T-cell (primary cell): Measurements from ENCODE around the gene ASAP2. TPM values are rescaled to one million over a fixed set of nuclear protein-coding genes. Genes with fewer than 3 reads are reported as not detected.

Experiments used
- ATAC-seq, 4 experiments: fragments of 200-7000 bp in 3 of 4; fragments of 150-1000 bp in 1 of 4; cut with Tn5 transposase; replicated peaks in 1 of 4; 1 replicate in 3 of 4; 2 replicates in 1 of 4; pipeline ENCODE4 v1.10.0; 2021; ENCODE audit warnings: moderate library complexity in 3 of 4, mild to moderate bottlenecking in 2 of 4, moderate number of reproducible peaks in 1 of 4
- CTCF ChIA-PET, 2 donors: fragments of 300-600 bp; sonication (Branson Sonifier 250); formaldehyde crosslinking; loops; one replicate each; lab custom pipeline; 2022; ENCODE audit warnings: antibody characterized with exemption in 2 of 2; lab: Charles Lee
- POLR2A ChIA-PET, 2 donors: fragments of 300-600 bp; sonication (Branson Sonifier 250); formaldehyde crosslinking; loops; one replicate each; lab custom pipeline; 2022; ENCODE audit warnings: antibody characterized with exemption in 2 of 2; lab: Charles Lee
- DNase-seq, 35 experiments: peaks; one replicate each; pipeline versions ENCODE4 v3.0.0 to v3.0.0-alpha.2; 2013 to 2023
- H3K27ac ChIP-seq: one replicate; pipeline ENCODE4 v1.5.1; 2013; ENCODE audit warnings: low read length
- H3K27me3 ChIP-seq, 2 experiments: replicated peaks in 1 of 2; 1 replicate in 1 of 2; 2 replicates in 1 of 2; pipeline versions ENCODE4 v1.6.1 to v1.7.0; 2013; ENCODE audit warnings: low read length in 1 of 2, mixed read lengths in 1 of 2; ENCODE audit not compliant: control insufficient read depth in 2 of 2, insufficient read depth in 2 of 2; ENCODE audit errors: extremely low read depth in 1 of 2
- H3K36me3 ChIP-seq, 2 donors: 1 replicate in 1 of 2; 2 replicates in 1 of 2; pipeline versions ENCODE4 v1.6.1 to v1.7.0; 2013; ENCODE audit warnings: low read length in 1 of 2; ENCODE audit not compliant: control insufficient read depth in 2 of 2, insufficient read depth in 1 of 2; ENCODE audit errors: extremely low read depth in 1 of 2
- H3K4me1 ChIP-seq, 2 experiments: 1 replicate in 1 of 2; 2 replicates in 1 of 2; pipeline versions ENCODE4 v1.6.1 to v1.7.0; 2013; ENCODE audit warnings: low read length in 2 of 2, mixed read lengths in 1 of 2; ENCODE audit not compliant: insufficient read depth in 2 of 2, control insufficient read depth in 1 of 2; ENCODE audit errors: extremely low read depth in 1 of 2
- H3K4me3 ChIP-seq, 2 donors: 1 replicate in 1 of 2; 2 replicates in 1 of 2; pipeline versions ENCODE4 v1.5.1 to v1.7.0; 2013; ENCODE audit warnings: mild to moderate bottlenecking in 2 of 2, low read length in 1 of 2, moderate library complexity in 1 of 2; ENCODE audit not compliant: control insufficient read depth in 1 of 2; ENCODE audit errors: extremely low read depth in 1 of 2
- H3K9me3 ChIP-seq: 2 replicates; pipeline ENCODE4 v1.7.0; 2013
- H3K27ac Mint-ChIP-seq, 2 donors: one replicate each; pipeline ENCODE4 v1.8.0; 2020 to 2021; ENCODE audit warnings: mild to moderate bottlenecking in 2 of 2, mixed read lengths in 2 of 2
- H3K27me3 Mint-ChIP-seq, 2 donors: one replicate each; pipeline ENCODE4 v1.8.0; 2021 to 2022; ENCODE audit warnings: mixed read lengths in 2 of 2
- H3K36me3 Mint-ChIP-seq: one replicate; pipeline ENCODE4 v1.8.0; 2021; ENCODE audit warnings: mixed read lengths
- H3K4me1 Mint-ChIP-seq, 3 donors: one replicate each; pipeline ENCODE4 v1.8.0; 2020 to 2022; ENCODE audit warnings: mixed read lengths in 3 of 3, mild to moderate bottlenecking in 1 of 3
- H3K4me3 Mint-ChIP-seq, 3 donors: one replicate each; pipeline ENCODE4 v1.8.0; 2020 to 2022; ENCODE audit warnings: mild to moderate bottlenecking in 3 of 3, mixed read lengths in 3 of 3, moderate library complexity in 3 of 3
- H3K9me3 Mint-ChIP-seq, 3 donors: one replicate each; pipeline ENCODE4 v1.8.0; 2020 to 2022; ENCODE audit warnings: mixed read lengths in 3 of 3
- WGBS: methylation state at CpG from one replicate; pipeline ENCODE4 v1.1.5; 2013; ENCODE audit warnings: missing lambda C conversion rate; ENCODE audit not compliant: insufficient coverage; 5-methylcytosine and 5-hydroxymethylcytosine counted together
- total RNA-seq, 35 experiments: library from RNA in 6 of 35; stranded (reverse) in 6 of 35; fragments of 120-200 nt in 1 of 35; gene quantifications; one replicate each; pipeline versions ENCODE4 v1.2.1 to v1.2.4 and lab custom pipeline; 2013 to 2026

The ASAP2 gene
- total RNA-seq, 5 donors from 2014 or later (not counting 1 experiment from before 2014, with no cell fraction given) = 0.10 to 0.38 (median 0.27) TPM; not detected in 1

- peaks cover 14% of the 10 kb centered on the region in 2 donors for H3K27me3 Mint-ChIP-seq
- DNase-seq = no peak
Observed at GRCh38 chr2:9220201-9220600, 13.6 kb downstream of the ASAP2 start.

GRCh38 chr2:9221223-9221622 lies 14.6 kb downstream of the ASAP2 start:
- no CpG with 5 or more reads among the region's 1 CpG for WGBS
- POLR2A ChIA-PET = no interaction called here

More at GRCh38 chr2:9220201-9220600, 13.6 kb downstream of the ASAP2 start:
- no peaks in the 10 kb centered on the region for H3K36me3 Mint-ChIP-seq
- ATAC-seq = no peak
- CTCF ChIA-PET = no interaction called here
- H3K9me3 Mint-ChIP-seq = no peaks in the 10 kb centered on the region
- no peaks in the 10 kb centered on the region for H3K4me1 ChIP-seq
- H3K9me3 ChIP-seq = no peaks in the 10 kb centered on the region
- no peak overlapping the region for H3K4me3 ChIP-seq
- H3K4me1 Mint-ChIP-seq = peaks cover 0 to 12% (median 0%) of the 10 kb centered on the region in 3 donors
- POLR2A ChIA-PET = no interaction called here
- no peaks in the 10 kb centered on the region for H3K36me3 ChIP-seq
- no peak overlapping the region for H3K4me3 Mint-ChIP-seq
- peaks cover 0 to 10% of the 10 kb centered on the region in 2 experiments for H3K27me3 ChIP-seq
- H3K27ac Mint-ChIP-seq = no peak overlapping the region
- no peak overlapping the region for H3K27ac ChIP-seq

GRCh38 chr2:9222239-9222892 lies 15.8 kb downstream of the ASAP2 start:
- no peak for ATAC-seq
- Mint-ChIP-seq H3K36me3 (no peaks in the 10 kb centered on the region), H3K27ac (no peak overlapping the region), H3K27me3 (peaks cover 17 to 21% of the 10 kb centered on the region in 2 donors), H3K4me1 (peaks cover 0 to 1% (median 0%) of the 10 kb centered on the region in 3 donors), H3K4me3 (no peak overlapping the region), H3K9me3 (no peaks in the 10 kb centered on the region)
- POLR2A ChIA-PET = no interaction called here
- DNase-seq = no peak
- H3K27me3 ChIP-seq = peaks cover 0 to 15% of the 10 kb centered on the region in 2 experiments
- H3K4me1 ChIP-seq = no peaks in the 10 kb centered on the region
- WGBS = 99% methylated on average over 6 of the region's 9 CpGs
- no peak overlapping the region for H3K27ac ChIP-seq
- CTCF ChIA-PET = no interaction called here
- no peaks in the 10 kb centered on the region for H3K9me3 ChIP-seq
- no peaks in the 10 kb centered on the region for H3K36me3 ChIP-seq
- H3K4me3 ChIP-seq = no peak overlapping the region

More at GRCh38 chr2:9221223-9221622, 14.6 kb downstream of the ASAP2 start:
- Histone ChIP-seq H3K9me3 (no peaks in the 10 kb centered on the region), H3K27ac (no peak overlapping the region), H3K4me3 (no peak overlapping the region), H3K27me3 (peaks cover 0 to 15% of the 10 kb centered on the region in 2 experiments), H3K36me3 (no peaks in the 10 kb centered on the region), H3K4me1 (no peaks in the 10 kb centered on the region)
- CTCF ChIA-PET = no interaction called here
- ATAC-seq (no peak), DNase-seq (no peak)
- Mint-ChIP-seq H3K27ac (no peak overlapping the region), H3K4me3 (no peak overlapping the region), H3K36me3 (no peaks in the 10 kb centered on the region), H3K4me1 (peaks cover 0 to 6% (median 0%) of the 10 kb centered on the region in 3 donors), H3K27me3 (peaks cover 16 to 23% of the 10 kb centered on the region in 2 donors), H3K9me3 (no peaks in the 10 kb centered on the region)

- no peaks in the 10 kb centered on the region for H3K4me1 ChIP-seq
- no peak overlapping the region for H3K27ac ChIP-seq
- H3K36me3 ChIP-seq = no peaks in the 10 kb centered on the region
- WGBS = no CpG with 5 or more reads among the region's 2 CpGs
- no peaks in the 10 kb centered on the region for H3K9me3 ChIP-seq
- H3K4me3 ChIP-seq = no peak overlapping the region
- H3K4me3 Mint-ChIP-seq = no peak overlapping the region
- H3K27ac Mint-ChIP-seq = no peak overlapping the region
- POLR2A ChIA-PET = no interaction called here
- no peak for DNase-seq
- H3K36me3 Mint-ChIP-seq = no peaks in the 10 kb centered on the region
- ATAC-seq = no peak
- H3K27me3 ChIP-seq = peaks cover 0 to 15% of the 10 kb centered on the region in 2 experiments
- CTCF ChIA-PET = no interaction called here
- H3K9me3 Mint-ChIP-seq = no peaks in the 10 kb centered on the region
- H3K27me3 Mint-ChIP-seq = peaks cover 18 to 20% of the 10 kb centered on the region in 2 donors
- H3K4me1 Mint-ChIP-seq = no peaks in the 10 kb centered on the region
Observed at GRCh38 chr2:9222893-9223287, 16.3 kb downstream of the ASAP2 start.

- Mint-ChIP-seq H3K4me3 (no peak overlapping the region), H3K27me3 (peaks cover 19 to 28% of the 10 kb centered on the region in 2 donors), H3K36me3 (no peaks in the 10 kb centered on the region), H3K9me3 (no peaks in the 10 kb centered on the region), H3K27ac (no peak overlapping the region), H3K4me1 (no peaks in the 10 kb centered on the region)
- H3K9me3 ChIP-seq = no peaks in the 10 kb centered on the region
- no peak overlapping the region for H3K27ac ChIP-seq
- H3K4me3 ChIP-seq = no peak overlapping the region
- DNase-seq = no peak
- WGBS = 84% methylated on average over 7 of the region's 10 CpGs
- H3K36me3 ChIP-seq = no peaks in the 10 kb centered on the region
- H3K4me1 ChIP-seq = no peaks in the 10 kb centered on the region
- H3K27me3 ChIP-seq = peaks cover 0 to 28% of the 10 kb centered on the region in 2 experiments
- ATAC-seq = no peak
- POLR2A ChIA-PET = no interaction called here
- CTCF ChIA-PET = no interaction called here
Observed at GRCh38 chr2:9225806-9226205, 19.2 kb downstream of the ASAP2 start.

- peaks cover 22 to 34% of the 10 kb centered on the region in 2 donors for H3K27me3 Mint-ChIP-seq
- no peaks in the 10 kb centered on the region for H3K4me1 Mint-ChIP-seq
- Histone ChIP-seq H3K27me3 (peaks cover 0 to 37% of the 10 kb centered on the region in 2 experiments), H3K27ac (no peak overlapping the region), H3K4me3 (no peak overlapping the region), H3K9me3 (no peaks in the 10 kb centered on the region), H3K4me1 (no peaks in the 10 kb centered on the region), H3K36me3 (no peaks in the 10 kb centered on the region)
- 93% methylated on average over 3 of the region's 15 CpGs for WGBS
- ATAC-seq = no peak
- no peaks in the 10 kb centered on the region for H3K36me3 Mint-ChIP-seq
- ChIA-PET POLR2A (no interaction called here), CTCF (no interaction called here)
- no peaks in the 10 kb centered on the region for H3K9me3 Mint-ChIP-seq
- no peak overlapping the region for H3K4me3 Mint-ChIP-seq
- no peak overlapping the region for H3K27ac Mint-ChIP-seq
- no peak for DNase-seq
Observed at GRCh38 chr2:9226458-9227380, 20.1 kb downstream of the ASAP2 start.
